ENCODE measurements around the gene TRPT1. TPM values are rescaled to one million over a fixed set of nuclear protein-coding genes. Genes with fewer than 3 reads are reported as not detected.
A peak's percentile ranks its signal among the peaks of the same experiment; 100 is the strongest.

TRPT1 gene
- total RNA-seq, 1 donor from 2014 or later: 29.4 TPM

GRCh38 chr11:64233913-64234586 lies 8.1 kb upstream of the TRPT1 start, which contains the start of gene VEGFB:
VEGFB (plus strand) TSS chr11:64234584; CDS start chr11:64234834, 250 bp downstream.
- Histone ChIP-seq H3K4me3 (ENCODE audit: insufficient read depth, low read depth, low read length) (peak within 1 kb of the TSS; percentile 58), H3K4me1 (ENCODE audit: insufficient read depth, low read length) (peaks cover 20% of the 10 kb centered on the region), H3K27me3 (ENCODE audit: insufficient read depth, low read length) (no peaks in the 10 kb centered on the region), H3K79me2 (ENCODE audit: insufficient read depth, low read length) (peaks cover 10% of the 10 kb centered on the region), H2AFZ (ENCODE audit: low read depth, low read length) (peak within 1 kb of the TSS; percentile 52), H3K27ac (ENCODE audit: low read depth, low read length) (no peak within 1 kb of the TSS), H3K9ac (ENCODE audit: low read length) (peak within 1 kb of the TSS; percentile 64), H4K20me1 (ENCODE audit: insufficient read depth, low read length) (peaks cover 11% of the 10 kb centered on the region), H3K9me3 (ENCODE audit: insufficient read depth, low read depth, low read length) (no peaks in the 10 kb centered on the region), H3K36me3 (ENCODE audit: insufficient read depth, low read length) (peaks cover 11% of the 10 kb centered on the region), H3K4me2 (ENCODE audit: low read length) (peak within 1 kb of the TSS; percentile 87)
- Mint-ChIP-seq H3K27ac (ENCODE audit: unreplicated experiment) (peak within 1 kb of the TSS; percentile 41), H3K4me3 (ENCODE audit: unreplicated experiment) (peak within 1 kb of the TSS; percentile 81), H3K9me3 (ENCODE audit: unreplicated experiment) (no peaks in the 10 kb centered on the region), H3K36me3 (ENCODE audit: low read depth, unreplicated experiment) (no peaks in the 10 kb centered on the region), H3K27me3 (ENCODE audit: low read depth, unreplicated experiment) (no peaks in the 10 kb centered on the region), H3K4me1 (ENCODE audit: low read depth, unreplicated experiment) (peaks cover 3% of the 10 kb centered on the region)
- DNase-seq (ENCODE audit: low read depth) (no peak), FAIRE-seq (no peak)
- no peak for TF ChIP-seq CTCF (IDR thresholded peaks at IDR 0.05; ENCODE audit: insufficient read depth, low read depth, low read length)
- no peak for TF ChIP-seq EZH2 (IDR thresholded peaks at IDR 0.05; ENCODE audit: insufficient read depth, low read length)

GRCh38 chr11:64232967-64233315 lies 7.0 kb upstream of the TRPT1 start:
- Histone ChIP-seq H3K27me3 (ENCODE audit: insufficient read depth, low read length) (no peaks in the 10 kb centered on the region), H4K20me1 (ENCODE audit: insufficient read depth, low read length) (peaks cover 11% of the 10 kb centered on the region), H3K27ac (ENCODE audit: low read depth, low read length) (no peak overlapping the region), H3K36me3 (ENCODE audit: insufficient read depth, low read length) (peaks cover 4% of the 10 kb centered on the region), H2AFZ (ENCODE audit: low read depth, low read length) (no peak overlapping the region), H3K4me1 (ENCODE audit: insufficient read depth, low read length) (peaks cover 20% of the 10 kb centered on the region), H3K9me3 (ENCODE audit: insufficient read depth, low read depth, low read length) (no peaks in the 10 kb centered on the region), H3K9ac (ENCODE audit: low read length) (no peak overlapping the region), H3K4me2 (ENCODE audit: low read length) (no peak overlapping the region), H3K79me2 (ENCODE audit: insufficient read depth, low read length) (peaks cover 12% of the 10 kb centered on the region), H3K4me3 (ENCODE audit: insufficient read depth, low read depth, low read length) (no peak overlapping the region)
- H3K9me3 Mint-ChIP-seq (ENCODE audit: unreplicated experiment): no peaks in the 10 kb centered on the region
- DNase-seq (ENCODE audit: low read depth) (no peak), FAIRE-seq (no peak)
- peak overlapping the region; percentile 66 for H3K4me3 Mint-ChIP-seq (ENCODE audit: unreplicated experiment)
- H3K27me3 Mint-ChIP-seq (ENCODE audit: low read depth, unreplicated experiment): no peaks in the 10 kb centered on the region
- H3K4me1 Mint-ChIP-seq (ENCODE audit: low read depth, unreplicated experiment): peaks cover 3% of the 10 kb centered on the region
- H3K27ac Mint-ChIP-seq (ENCODE audit: unreplicated experiment): no peak overlapping the region
- no peaks in the 10 kb centered on the region for H3K36me3 Mint-ChIP-seq (ENCODE audit: low read depth, unreplicated experiment)
- TF ChIP-seq CTCF (IDR thresholded peaks at IDR 0.05; ENCODE audit: insufficient read depth, low read depth, low read length) (no peak), EZH2 (IDR thresholded peaks at IDR 0.05; ENCODE audit: insufficient read depth, low read length) (no peak)
